Stimulated activated CD4-positive, alpha-beta T cell treated with anti-CD3 and anti-CD28 coated beads, Interleukin-1b, Interleukin-23, amount 100 ng/mL, for 1 hour (primary cell): Measurements from ENCODE around the gene CCR5.

Source experiments
- DNase-seq, 2 donors: peaks; one replicate each; pipeline ENCODE4 v3.0.0-alpha.2; 2020; ENCODE audit warnings: low read depth in 2 of 2

CCR5 gene

DNA sequence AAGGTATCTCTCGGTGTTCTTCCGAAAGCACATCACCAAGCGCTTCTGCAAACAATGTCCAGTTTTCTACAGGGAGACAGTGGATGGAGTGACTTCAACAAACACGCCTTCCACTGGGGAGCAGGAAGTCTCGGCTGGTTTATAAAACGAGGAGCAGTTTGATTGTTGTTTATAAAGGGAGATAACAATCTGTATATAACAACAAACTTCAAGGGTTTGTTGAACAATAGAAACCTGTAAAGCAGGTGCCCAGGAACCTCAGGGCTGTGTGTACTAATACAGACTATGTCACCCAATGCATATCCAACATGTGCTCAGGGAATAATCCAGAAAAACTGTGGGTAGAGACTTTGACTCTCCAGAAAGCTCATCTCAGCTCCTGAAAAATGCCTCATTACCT is 12.3 kb upstream of the CCR5 start:
- no peak for DNase-seq

DNA sequence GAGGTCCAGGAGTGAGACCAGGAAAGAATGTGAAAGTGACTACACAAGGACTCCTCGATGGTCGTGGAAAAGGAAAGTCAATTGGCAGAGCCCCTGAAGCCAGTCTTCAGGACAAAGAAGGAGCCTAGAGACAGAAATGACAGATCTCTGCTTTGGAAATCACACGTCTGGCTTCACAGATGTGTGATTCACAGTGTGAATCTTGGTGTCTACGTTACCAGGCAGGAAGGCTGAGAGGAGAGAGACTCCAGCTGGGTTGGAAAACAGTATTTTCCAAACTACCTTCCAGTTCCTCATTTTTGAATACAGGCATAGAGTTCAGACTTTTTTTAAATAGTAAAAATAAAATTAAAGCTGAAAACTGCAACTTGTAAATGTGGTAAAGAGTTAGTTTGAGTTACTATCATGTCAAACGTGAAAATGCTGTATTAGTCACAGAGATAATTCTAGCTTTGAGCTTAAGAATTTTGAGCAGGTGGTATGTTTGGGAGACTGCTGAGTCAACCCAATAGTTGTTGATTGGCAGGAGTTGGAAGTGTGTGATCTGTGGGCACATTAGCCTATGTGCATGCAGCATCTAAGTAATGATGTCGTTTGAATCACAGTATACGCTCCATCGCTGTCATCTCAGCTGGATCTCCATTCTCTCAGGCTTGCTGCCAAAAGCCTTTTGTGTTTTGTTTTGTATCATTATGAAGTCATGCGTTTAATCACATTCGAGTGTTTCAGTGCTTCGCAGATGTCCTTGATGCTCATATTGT is 10.8 kb upstream of the CCR5 start:
- DNase-seq = no peak

- no peak for DNase-seq
Measured at GRCh38 chr3:46360907-46361306, 9.8 kb upstream of the CCR5 start.

GRCh38 chr3:46361408-46362283 is 9.1 kb upstream of the CCR5 start:
- no peak for DNase-seq

DNA sequence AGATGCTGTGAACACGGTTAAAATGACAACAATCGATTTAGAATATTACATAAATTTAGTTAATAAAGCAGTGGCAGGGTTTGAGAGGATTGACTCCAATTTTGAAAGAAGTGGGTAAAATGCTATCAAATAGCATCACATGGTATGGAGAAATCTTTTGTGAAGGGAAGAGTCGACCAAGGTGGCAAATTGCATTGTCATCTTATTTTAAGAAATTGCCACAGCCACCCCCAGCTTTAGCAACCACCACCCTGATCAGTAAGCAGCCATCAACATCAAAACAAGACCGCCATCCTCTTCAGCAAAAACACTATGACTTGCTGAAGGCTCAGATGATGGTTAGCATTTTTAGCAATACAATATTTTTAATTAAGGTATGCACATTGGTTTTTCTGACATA is 5.7 kb upstream of the CCR5 start:
- no peak for DNase-seq

DNA sequence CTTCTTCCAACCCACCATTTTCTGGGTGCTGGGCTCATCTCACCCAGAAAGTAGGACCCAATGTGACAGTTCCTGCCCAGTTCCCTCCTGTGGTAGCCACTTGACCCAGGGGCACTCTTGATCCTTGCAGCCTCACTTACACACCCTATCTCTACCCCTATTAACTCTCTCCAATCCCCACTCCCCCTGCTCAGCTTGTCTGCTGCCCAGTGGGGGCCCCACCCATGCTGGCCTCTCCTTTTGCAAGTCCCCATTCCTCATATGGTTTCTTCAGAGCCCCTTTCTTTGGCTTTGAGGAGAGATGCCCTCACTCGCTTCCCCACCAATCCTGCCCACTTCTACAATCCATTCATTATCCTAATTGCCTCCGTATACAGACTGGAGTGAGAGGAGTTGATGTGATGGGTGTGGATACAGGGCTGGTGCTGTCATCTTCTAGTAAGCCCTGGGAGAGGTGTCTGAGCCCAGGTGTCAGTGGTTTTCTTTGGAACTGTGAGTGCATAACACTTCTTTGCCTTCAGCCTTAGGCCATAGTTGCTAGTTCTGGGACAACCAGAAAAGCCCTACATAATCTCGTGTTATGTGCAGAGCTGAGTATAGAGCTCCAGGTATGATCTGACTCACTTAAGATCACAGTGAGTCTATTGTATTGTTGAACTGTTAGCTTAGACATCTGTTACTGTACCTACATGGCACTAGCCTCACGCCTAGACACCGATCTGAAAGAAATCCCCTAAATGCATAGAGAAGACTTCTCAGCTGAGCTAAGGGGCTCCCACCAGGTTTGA is 4.8 kb upstream of the CCR5 start:
- no peak for DNase-seq

DNA sequence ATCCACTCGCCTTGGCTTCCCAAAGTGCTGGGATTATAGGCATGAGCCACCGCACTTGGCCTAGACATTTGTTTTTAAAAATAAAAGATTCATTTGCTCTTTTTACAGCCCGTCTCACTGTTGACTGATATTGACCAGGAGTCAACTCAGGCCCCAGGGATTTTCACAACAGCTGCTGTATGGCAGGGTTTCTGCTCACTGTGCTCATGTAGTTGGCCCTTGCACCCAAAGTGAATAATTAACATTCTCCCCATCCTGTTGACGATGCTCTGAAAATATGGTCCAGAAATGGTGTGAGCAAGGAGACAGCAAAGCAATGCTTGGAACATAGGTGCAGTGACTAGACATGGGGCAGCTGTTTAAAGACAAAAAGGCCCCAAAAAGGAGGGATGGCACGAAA is 2.9 kb upstream of the CCR5 start:
- DNase-seq = no peak

GRCh38 chr3:46368569-46368968 is 2.2 kb upstream of the CCR5 start:
- peak; percentile 10 to 16 for DNase-seq

GRCh38 chr3:46369151-46369550 is 1.6 kb upstream of the CCR5 start:
- no peak for DNase-seq

DNA sequence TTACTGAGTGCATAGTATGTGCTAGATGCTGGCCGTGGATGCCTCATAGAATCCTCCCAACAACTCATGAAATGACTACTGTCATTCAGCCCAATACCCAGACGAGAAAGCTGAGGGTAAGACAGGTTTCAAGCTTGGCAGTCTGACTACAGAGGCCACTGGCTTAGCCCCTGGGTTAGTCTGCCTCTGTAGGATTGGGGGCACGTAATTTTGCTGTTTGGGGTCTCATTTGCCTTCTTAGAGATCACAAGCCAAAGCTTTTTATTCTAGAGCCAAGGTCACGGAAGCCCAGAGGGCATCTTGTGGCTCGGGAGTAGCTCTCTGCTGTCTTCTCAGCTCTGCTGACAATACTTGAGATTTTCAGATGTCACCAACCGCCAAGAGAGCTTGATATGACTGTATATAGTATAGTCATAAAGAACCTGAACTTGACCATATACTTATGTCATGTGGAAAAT is 1.0 kb upstream of the CCR5 start:
- no peak for DNase-seq

- no peak for DNase-seq
Measured at GRCh38 chr3:46371519-46372340, 984 bp downstream of the CCR5 start.

- DNase-seq = no peak
Measured at GRCh38 chr3:46372492-46373359, 2.0 kb downstream of the CCR5 start.

DNA sequence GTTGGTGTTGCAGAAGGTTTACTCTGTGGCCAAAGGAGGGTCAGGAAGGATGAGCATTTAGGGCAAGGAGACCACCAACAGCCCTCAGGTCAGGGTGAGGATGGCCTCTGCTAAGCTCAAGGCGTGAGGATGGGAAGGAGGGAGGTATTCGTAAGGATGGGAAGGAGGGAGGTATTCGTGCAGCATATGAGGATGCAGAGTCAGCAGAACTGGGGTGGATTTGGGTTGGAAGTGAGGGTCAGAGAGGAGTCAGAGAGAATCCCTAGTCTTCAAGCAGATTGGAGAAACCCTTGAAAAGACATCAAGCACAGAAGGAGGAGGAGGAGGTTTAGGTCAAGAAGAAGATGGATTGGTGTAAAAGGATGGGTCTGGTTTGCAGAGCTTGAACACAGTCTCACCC is 4.0 kb downstream of the CCR5 start:
- no peak for DNase-seq

- DNase-seq = no peak
Measured at GRCh38 chr3:46375218-46375617, 4.5 kb downstream of the CCR5 start.

DNA sequence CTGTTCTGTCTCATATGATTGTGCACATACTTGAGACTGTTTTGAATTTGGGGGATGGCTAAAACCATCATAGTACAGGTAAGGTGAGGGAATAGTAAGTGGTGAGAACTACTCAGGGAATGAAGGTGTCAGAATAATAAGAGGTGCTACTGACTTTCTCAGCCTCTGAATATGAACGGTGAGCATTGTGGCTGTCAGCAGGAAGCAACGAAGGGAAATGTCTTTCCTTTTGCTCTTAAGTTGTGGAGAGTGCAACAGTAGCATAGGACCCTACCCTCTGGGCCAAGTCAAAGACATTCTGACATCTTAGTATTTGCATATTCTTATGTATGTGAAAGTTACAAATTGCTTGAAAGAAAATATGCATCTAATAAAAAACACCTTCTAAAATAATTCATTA is 5.1 kb downstream of the CCR5 start:
- no peak for DNase-seq

DNA sequence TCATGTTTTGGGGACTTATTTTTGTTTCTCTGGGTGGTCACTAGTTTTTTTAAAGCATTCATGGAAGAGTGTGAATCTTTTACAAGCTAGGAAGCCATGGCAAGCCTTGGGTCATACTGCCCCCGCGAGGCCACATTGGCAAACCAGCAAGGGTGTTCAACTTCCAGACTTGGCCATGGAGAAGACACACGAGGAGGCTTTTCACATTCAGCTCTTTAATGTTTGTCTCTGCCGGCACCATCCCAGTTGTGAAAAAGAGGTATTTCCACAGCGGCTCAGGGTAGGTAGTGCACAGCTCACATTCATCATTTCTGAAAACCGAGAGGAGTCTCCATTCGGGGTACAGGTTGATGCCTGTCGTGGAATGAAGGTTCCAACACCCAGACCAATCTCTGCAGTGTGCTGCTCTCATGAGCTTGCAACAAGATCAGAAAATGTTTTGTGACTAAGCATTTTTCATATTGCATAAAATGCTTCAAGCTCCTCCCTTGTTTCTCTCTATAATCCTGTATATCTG is 7.7 kb downstream of the CCR5 start:
- DNase-seq = peak in 1 of 2 donors; percentile 45

- no peak for DNase-seq
Measured at GRCh38 chr3:46380471-46381221, 9.9 kb downstream of the CCR5 start.

- DNase-seq = no peak
Measured at GRCh38 chr3:46381625-46382024, 10.9 kb downstream of the CCR5 start.

- no peak for DNase-seq
Measured at GRCh38 chr3:46383211-46383950, 12.6 kb downstream of the CCR5 start.
